Measurements from ENCODE around the gene AP4M1.

- TF ChIP-seq CTCF (IDR thresholded peaks at IDR 0.05) (no peak), POLR2A (IDR thresholded peaks at IDR 0.05) (no peak)
These were observed 18.5 kb upstream of the AP4M1 start for GRCh38 chr7:100082978-100083377.
